ENCODE measurements around the gene EHD2.
"Not testable (repeated sequence)": the region's sequence is repeated elsewhere in the genome, so short reads cannot be mapped to it uniquely, and the experiment has no call there.

Gene EHD2

DNA sequence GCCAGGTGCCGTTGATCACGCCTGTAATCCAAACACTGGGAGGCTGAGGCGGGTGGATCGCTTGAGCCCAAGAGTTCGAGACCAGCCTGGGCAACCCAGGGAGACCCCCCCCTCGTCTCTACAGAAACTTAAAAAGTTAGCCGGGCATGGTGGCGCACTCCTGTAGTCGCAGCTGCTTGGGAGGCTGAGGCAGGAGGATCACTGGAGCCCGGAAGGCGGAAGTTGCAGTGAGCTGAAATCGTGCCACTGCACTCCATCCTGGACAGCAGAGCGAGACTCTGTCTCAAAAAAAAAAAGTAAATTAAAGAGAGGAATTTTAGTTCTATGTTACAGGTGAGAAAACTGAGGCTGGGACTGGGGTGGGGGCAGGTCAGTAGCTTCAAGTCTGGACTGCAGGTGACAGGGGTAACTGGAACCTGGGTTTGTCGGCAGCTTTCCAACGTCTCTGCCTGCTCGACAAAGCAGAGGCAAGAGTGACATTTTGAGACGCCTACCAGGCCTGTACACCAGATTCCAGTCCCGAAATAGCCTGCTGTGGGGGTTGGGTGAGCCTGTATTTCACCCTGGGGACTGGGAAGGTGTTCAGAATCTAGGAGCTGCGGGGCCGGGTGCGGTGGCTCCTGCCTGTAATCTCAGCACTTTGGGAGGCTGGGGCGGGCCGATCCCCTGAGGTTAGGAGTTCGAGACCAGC is 66.4 kb downstream of the EHD2 start:
- TF ChIP-seq, protein P1, sequence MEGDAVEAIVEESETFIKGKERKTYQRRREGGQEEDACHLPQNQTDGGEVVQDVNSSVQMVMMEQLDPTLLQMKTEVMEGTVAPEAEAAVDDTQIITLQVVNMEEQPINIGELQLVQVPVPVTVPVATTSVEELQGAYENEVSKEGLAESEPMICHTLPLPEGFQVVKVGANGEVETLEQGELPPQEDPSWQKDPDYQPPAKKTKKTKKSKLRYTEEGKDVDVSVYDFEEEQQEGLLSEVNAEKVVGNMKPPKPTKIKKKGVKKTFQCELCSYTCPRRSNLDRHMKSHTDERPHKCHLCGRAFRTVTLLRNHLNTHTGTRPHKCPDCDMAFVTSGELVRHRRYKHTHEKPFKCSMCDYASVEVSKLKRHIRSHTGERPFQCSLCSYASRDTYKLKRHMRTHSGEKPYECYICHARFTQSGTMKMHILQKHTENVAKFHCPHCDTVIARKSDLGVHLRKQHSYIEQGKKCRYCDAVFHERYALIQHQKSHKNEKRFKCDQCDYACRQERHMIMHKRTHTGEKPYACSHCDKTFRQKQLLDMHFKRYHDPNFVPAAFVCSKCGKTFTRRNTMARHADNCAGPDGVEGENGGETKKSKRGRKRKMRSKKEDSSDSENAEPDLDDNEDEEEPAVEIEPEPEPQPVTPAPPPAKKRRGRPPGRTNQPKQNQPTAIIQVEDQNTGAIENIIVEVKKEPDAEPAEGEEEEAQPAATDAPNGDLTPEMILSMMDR (conservative IDR thresholded peaks at IDR 0.05; ENCODE audit: control insufficient read depth, insufficient read depth, low read depth, low read length): no peak
- H3K4me3 ChIP-seq (ENCODE audit: control insufficient read depth, low read depth, low read length): peak overlapping the region; percentile 87
- DNase-seq (ENCODE audit: low read depth): no peak

DNA sequence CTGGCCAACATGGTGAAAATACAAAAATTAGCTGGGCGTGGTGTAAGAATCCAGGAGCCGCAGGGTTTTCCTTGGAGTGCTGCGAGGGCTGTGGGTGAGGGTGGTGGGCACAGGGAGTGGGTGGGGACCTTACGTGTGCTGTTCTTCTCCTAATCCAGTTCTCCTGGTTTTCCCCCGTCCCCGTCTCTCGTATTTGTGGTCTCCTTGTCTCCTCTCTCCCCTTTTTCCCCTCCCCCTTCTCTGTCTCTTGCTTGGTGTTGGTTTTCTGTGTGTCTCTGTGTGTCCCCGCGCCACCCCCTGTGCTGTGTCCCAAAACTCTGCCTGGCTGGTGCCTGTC is 67.0 kb downstream of the EHD2 start:
- TF ChIP-seq, protein P1 (conservative IDR thresholded peaks at IDR 0.05; ENCODE audit: control insufficient read depth, insufficient read depth, low read depth, low read length): no peak
- no peak overlapping the region for H3K4me3 ChIP-seq (ENCODE audit: control insufficient read depth, low read depth, low read length)
- DNase-seq (ENCODE audit: low read depth): no peak

DNA sequence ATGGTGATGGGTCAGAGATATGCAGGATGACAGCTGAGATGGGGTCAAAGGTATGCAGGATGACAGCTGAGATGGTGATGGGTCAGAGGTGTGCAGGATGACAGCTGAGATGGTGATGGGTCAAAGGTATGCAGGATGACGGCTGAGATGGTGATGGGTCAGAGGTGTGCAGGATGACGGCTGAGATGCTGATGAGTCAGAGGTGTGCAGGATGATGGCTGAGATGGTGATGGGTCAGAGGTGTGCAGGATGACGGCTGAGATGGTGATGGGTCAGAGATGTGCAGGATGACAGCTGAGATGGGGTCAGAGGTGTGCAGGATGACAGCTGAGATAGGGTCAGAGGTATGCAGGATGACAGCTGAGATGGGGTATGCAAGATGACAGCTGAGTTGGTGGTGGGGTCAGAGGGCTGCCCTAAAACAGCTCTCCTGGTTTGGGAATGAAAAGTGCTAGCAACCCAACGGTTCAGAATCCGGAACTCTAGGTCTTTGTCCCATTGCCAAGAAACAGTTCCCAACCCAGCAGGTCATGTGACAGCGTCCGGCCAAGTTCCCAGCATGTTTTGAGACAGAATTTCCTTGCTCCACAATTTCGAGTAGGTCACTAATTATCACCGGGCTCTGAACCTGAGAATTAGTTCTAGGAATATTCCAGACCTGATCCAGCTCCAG is 68.5 kb downstream of the EHD2 start:
- no peak for DNase-seq (ENCODE audit: low read depth)
- no peak overlapping the region for H3K4me3 ChIP-seq (ENCODE audit: control insufficient read depth, low read depth, low read length)
- TF ChIP-seq, protein P1 (conservative IDR thresholded peaks at IDR 0.05; ENCODE audit: control insufficient read depth, insufficient read depth, low read depth, low read length): no peak

DNA sequence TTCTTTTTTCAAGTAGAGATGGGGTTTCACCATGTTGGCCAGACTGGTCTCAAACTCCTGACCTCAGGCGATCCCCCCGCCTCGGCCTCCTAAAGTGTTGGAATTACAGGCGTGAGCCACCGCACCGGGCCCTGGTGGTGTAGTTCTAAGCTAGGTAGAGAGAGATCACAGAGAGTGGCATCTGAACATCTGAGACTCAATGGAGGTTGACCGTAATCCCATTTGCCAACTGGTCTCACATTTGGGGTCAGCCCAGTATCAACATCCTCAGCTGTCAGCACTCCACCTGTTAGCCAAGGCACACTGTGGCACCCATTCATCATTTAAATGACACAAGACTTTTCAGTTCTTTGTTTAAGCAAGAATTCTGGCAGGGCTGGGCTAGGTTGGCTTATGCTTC is 73.3 kb downstream of the EHD2 start:
- DNase-seq (ENCODE audit: low read depth): no peak
- TF ChIP-seq, protein P1 (conservative IDR thresholded peaks at IDR 0.05; ENCODE audit: control insufficient read depth, insufficient read depth, low read depth, low read length): no peak
- H3K4me3 ChIP-seq (ENCODE audit: control insufficient read depth, low read depth, low read length): no peak overlapping the region

DNA sequence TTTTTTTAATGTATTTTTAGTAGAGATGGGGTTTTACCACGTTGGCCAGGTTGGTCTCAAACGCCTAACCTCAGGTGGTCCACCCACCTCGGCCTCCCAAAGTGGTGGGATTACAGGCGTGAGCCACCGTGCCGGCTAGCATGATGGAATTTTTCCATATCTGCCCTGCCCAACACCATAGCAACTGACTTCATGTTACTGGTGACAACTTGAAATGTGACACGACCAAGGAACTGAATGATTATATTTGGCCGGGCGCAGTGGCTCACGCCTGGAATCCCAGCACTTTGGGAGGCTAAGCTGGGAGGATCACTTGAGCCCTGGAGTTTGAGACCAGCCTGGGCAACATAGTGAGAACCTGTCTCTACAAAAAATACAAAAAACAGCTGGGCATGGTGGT is 74.1 kb downstream of the EHD2 start:
- DNase-seq (ENCODE audit: low read depth): not testable (repeated sequence)

DNA sequence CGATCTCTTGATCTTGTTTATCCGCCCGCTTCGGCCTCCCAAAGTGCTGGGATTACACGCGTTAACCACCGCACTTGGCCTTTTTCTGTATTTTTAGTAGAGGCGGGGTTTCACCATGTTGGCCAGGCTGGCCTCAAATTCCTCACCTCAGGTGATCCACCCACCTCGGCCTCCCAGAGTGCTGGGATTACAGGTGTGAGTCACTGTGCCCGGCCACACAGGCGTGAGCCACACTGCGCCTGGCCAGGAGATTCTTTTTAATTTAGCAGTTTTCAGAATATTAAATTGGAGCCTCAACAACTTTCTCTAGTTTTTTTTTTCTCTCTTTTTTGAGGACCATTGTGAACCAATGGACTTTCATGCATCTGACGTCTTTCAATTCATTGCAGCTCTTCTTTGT is 76.6 kb downstream of the EHD2 start:
- H3K4me3 ChIP-seq (ENCODE audit: control insufficient read depth, low read depth, low read length); DNase-seq (ENCODE audit: low read depth): not testable (repeated sequence)

More for the DNA sequence above, 74.1 kb downstream of the EHD2 start:
- not testable (repeated sequence) for H3K4me3 ChIP-seq (ENCODE audit: control insufficient read depth, low read depth, low read length)

DNA sequence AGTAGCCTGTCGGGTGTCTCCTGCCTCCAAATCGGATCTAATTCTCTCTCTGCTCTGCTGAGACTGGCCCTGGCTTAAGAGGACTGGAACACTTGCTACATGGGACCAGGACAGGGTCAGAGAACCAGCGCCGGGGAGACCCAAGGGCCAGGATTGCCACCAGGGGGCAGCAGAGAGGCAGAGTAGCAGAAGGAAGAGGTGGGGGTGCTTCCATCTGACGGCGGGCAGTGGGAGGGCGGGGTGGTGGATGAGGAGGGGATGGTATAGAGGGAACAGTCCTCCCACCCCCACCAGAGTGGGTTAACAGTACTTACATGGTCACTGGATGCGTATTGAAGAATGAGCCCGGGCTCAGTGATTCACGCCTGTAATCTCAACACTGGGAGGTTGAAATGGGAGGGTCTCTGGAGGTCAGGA is 77.2 kb downstream of the EHD2 start:
- TF ChIP-seq, protein P1 (conservative IDR thresholded peaks at IDR 0.05; ENCODE audit: control insufficient read depth, insufficient read depth, low read depth, low read length): peak; percentile 82
- peak; percentile 61 for DNase-seq (ENCODE audit: low read depth)
- H3K4me3 ChIP-seq (ENCODE audit: control insufficient read depth, low read depth, low read length): no peak overlapping the region

DNA sequence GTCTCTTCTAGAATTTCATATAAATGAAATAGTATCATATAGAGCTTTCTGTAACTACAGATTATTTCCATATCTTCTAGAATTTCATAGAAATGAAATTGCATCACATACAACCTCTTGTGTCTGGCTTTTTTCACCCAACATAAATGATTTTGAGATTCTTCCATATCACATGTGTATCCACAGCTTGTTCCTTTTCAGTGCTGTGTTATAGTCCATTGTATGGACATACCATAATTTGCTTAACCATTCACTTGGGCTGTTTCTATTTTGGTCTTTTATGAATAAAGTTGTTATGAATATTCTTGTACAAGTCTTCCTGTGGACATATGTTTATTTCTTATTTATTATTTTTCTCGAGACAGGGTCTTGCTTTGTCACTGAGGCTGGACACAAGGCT is 79.4 kb downstream of the EHD2 start:
- no peak overlapping the region for H3K4me3 ChIP-seq (ENCODE audit: control insufficient read depth, low read depth, low read length)
- no peak for DNase-seq (ENCODE audit: low read depth)
- TF ChIP-seq, protein P1 (conservative IDR thresholded peaks at IDR 0.05; ENCODE audit: control insufficient read depth, insufficient read depth, low read depth, low read length): no peak
